GM19452 (cell line): ENCODE measurements around the gene CMYA5.
"Not testable (repeated sequence)": the region's sequence is repeated elsewhere in the genome, so short reads cannot be mapped to it uniquely, and the experiment has no call there.

Experiments
- ATAC-seq: cut with Tn5 transposase; IDR thresholded peaks from one replicate; pipeline ENCODE4 v1.9.1; 2021; ENCODE audit not compliant: unreplicated experiment

Gene CMYA5

DNA sequence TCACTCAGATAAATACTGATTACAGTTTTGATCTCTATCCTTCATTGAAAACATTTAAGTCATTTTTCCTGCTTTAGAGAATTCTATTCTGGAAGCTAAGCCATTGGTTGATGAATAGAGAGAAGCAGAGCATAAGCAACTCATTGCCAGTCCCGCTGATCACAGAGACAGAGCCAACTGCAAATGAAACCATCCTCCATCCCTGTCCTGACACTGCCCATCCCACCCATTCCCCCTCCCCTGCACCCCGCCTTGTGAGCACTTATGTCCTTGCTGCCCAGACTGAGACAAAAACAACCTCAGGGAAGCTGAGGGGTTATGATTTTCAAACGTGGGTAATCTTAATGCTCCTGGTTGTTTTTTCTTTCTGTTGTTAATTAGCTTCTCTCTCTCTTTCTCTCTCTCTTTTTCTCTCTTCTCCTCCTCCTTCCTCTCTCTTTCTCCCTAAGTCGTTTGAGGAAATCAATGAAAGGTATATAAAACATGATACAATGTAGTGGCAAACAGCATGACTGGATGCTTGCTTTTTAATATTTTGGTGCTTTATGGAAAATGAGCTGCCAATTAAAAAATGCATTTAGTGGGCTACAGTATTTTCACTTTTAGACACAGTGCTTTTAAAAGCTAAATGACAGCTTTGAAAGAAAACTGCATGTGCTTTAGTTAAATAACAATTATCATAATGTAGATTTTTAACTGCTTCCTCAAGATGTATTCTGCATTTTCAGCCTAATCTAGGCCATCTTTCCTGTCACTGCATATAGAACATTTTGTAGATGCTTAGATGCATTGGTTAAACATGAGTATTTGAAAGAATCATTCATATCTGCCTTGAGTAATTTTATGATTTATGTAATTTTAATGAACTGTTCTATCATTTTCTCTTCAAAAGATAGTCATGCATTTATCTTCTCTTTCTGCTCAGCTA lies 57.3 kb downstream of the CMYA5 start:
- ATAC-seq: no peak

DNA sequence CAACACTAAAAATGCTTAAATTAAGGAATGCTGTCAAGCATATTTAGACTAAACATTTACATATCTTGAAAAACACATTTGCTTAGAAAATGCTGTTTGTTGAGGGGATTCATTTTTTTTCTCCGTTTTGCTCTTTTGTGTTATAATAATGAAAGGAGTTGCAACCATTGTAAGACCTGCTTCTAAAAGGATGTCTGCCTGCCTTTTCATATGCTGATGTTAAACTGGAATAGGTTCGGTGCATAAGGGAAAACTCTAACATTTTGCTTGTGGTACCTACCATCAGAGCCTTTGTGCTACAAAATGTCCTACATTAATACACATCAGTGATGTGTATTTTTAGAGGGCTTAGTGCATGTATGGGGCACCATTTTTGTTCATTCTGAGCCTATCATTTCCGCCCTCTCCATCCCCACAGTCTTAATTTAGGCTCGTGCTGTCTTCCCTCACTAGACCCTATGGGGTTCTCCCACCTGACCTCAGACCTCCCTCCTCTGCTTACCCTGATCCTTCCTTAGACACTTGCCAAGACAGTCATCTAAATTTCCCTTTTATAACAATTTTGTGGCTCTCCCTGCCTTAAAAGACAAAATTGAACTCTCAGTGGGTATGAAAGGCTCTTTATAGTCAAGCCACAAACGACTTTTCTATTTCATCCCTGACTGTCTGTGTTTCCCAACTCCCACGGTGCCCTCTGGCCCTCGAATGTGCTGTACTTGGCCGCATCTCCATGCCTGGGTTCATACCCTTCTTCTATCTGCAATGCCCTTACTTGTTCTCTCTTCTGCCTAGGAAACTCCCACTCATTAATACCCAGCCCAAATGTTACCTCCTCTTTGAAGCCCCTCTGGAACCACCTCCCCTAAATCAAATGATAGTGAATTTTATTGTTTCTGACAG lies 61.2 kb downstream of the CMYA5 start:
- ATAC-seq: no peak

DNA sequence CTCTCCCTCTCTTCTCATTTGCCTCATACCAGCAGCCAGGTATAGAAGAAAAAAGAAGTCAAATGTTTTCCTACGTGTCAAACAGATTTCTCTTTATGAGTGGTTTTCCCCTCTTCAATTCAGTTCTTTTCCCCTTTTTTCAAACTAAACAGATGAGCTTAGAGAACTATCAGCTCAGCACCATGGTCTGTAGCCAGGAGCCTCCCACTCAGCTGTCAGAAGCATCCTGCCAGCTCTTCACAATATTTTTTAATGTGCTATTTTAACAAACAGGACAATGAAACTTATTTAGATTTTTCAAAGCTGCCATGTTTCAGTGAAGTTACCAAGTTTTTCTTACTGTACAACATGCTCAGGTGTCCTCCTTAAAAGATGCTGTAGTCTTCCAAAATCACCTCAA lies 63.5 kb downstream of the CMYA5 start:
- no peak for ATAC-seq

DNA sequence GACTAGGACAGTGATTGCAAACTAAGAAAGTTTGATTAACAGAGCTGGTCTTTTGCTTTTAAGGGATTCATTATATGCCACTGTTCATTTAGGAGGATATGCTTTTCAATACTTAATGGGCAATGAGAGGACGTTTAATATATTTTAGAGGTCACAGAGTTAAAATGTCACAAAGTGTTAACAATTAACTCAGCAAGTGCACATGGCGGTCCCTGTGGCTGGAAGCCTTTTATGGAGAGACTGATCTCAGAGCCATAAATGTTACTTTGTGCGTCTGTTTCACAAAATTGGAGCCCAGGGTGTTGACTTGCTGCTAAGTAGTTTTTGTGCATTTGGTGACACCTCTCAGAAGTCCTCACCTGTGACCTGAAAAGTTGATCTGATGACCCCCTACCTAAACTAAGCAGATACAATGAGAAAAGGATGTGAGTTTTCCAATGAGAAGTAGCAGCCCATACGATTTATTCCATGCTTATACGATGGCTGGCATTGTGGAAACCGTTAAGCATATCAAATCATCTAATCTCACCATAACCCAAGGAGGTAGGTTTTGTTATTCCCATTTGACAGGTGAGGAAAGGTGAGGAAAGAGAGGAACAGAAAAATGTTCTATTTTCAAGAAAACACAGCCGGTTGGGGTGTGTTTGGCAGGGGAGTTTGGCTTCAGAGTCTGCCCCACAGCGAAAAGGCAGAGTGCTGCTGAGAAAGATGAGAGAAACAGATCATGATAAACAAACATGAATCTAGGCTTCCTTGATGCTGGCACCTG lies 64.4 kb downstream of the CMYA5 start:
- ATAC-seq: no peak

DNA sequence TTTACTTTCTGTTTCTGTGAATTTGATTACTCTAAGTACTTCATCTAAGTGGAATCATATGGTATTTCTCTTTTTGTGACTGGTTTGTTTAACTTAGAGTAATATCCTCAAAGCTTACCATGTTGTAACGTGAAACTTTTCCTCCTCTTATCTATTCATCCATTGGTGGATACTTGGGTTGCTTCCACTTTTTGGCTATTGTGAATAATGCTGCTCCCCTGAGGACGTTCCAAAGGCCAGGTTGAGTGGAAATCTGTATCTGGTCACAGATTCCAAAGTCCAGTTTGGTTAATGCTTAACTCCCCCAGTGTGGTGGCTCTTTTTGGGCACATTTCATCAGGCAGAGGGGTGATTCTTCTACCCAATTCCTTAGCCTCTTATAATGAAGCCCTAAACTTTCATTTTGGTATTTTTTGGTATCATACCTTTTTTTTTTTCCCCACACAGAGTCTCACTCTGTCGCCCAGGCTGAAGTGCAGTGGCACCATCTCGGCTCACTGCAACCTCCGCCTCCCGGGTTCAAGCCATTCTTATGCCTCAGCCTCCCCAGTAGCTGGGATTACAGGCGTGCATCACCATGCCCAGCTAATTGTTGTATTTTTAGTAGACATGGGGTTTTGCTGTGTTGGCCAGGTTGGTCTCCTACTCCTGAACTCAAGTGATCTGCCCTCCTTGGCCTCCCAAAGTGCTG lies 65.4 kb downstream of the CMYA5 start:
- no peak for ATAC-seq

DNA sequence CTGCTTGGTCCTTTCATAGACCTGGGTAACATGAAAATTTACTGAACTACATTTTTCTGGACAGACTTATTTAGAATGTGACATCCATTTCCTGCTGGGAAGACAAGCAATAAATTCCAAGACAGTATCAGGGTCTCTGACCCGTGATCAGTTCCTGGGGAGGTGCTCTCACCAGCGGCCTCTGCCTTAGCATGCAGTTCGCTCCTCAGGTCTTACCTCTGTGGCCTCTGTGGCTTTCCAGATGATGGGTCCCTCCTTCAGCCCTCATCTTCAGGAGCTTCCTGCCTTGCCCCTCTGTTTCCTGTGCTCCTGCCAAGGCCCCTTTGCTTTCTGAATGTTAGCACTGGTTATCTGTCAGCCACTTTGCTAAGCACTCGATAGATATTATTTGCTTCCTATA lies 66.4 kb downstream of the CMYA5 start:
- ATAC-seq: no peak

DNA sequence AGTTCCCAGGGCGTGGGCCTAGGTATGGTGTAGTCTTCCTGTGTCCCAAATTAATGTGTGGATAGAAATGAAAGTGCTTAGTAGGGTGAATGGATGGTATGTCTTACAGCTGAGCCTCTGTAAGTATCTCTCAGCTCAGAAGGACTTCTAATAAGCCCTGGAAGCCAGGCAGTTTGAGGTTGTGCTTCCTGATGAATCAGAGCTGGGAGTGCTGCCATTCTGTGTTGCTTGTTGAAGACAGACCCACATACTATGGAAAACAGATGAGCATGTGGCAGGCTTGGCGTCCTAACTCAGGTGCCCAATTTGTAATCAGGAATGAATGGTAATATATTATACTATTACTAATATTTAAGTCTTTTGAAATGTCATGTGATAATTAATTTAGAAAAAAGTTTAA lies 69.8 kb downstream of the CMYA5 start:
- no peak for ATAC-seq

DNA sequence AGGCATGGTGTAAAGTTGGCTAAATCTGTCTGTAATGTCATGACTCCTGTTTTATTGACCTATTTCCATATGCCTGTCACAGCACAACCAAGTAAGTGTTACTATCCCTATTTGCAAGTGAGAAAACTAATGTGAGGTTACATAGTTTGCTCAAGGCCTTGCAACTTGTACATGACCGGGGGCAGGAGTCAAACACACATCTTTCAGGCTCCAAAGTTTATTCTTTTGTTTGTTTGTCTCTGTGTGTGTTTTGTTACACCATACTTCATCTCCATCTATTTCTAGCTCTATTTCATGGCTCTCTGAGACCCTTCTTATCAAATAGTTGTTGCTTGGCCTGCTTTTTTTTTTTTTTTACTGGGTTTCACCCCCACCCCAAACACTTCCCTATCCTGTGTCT lies 70.2 kb downstream of the CMYA5 start:
- ATAC-seq: no peak

DNA sequence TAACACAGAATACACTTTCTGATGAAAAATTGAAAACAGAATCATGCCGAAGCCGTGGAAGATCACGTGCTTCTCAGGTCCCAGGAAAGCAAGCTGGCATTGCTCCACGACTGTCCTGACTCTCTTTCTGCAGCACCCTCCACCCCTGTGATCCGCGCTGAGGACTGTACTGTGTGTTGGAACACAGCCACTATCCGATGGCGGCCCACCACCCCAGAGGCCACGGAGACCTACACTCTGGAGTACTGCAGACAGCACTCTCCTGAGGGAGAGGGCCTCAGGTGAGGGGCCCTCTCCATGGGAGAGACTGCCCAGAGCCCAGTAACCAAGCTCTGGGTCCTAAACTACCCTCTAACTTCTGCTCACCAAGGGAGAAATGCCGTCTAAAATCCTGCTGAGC lies 73.3 kb downstream of the CMYA5 start:
- ATAC-seq: no peak

DNA sequence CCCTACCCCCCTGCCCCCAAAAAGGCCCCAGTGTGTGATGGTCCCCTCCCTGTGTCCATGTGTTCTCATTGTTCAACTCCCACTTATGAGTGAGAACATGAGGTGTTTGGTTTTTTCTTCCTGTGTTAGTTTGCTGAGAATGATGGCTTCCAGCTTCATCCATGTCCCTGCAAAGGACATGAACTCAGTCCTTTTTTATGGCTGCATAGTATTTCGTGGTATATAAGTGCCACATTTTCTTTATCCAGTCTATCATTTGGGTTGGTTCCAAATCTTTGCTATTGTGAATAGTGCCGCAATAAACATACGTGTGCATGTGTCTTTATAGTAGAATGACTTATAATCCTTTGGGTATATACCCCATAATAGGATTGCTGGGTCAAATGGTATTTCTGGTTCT lies 74.5 kb downstream of the CMYA5 start:
- not testable (repeated sequence) for ATAC-seq

DNA sequence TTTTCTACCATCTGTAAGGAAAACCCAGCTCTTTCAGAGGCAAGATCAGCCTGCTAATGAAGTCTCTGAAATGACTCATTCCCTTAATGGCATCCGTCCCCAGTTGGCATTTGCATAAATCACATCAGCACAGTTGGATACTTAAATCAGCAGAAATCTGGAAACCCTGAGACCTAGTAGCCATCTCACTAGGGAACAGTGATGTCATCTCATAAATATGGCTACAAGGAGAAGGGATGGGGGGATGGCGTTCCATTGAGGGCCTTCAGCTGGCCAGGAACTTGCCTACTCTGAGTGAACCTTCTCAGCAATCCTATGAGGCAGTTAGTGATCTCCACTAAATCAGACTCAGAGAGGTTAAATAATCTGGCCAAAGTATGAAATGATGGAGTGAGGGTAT lies 81.8 kb downstream of the CMYA5 start:
- ATAC-seq: no peak

DNA sequence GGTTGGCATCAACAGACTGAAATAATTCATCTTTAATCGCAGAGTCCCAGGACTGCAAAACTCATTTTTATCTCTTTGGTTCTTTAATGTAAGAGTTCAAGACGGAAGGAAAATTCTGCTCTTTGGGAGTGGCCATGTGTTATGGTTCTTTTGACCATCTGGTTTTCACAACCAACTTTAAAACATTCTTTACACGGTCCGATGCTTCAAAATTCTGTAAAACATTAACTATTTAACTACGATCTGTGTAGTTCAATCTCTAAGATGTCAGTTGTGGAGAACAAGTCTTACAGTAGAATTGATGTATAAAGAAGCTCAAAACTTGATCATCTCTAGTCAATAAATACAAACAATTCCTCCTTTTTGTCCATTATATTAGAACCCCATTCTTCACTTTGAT lies 83.0 kb downstream of the CMYA5 start:
- no peak for ATAC-seq

DNA sequence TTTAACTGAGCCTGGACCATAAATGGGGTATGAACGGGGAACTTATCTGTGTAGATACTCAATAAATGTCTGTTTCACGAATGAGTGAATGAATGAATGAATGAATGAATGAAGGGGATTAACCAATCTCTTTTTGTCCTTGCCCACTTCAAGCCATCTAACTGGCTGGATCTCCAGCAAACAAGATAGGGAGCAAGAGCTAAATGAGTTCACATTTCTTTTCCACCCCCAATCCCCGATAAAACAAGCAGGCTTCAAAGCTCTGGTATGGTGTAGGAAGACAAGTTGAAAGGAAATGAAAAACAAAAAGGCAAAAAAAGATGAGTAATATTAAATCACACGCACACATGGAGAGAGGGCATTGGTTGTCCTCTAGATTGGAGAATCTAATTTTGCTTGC lies 84.0 kb downstream of the CMYA5 start:
- no peak for ATAC-seq

DNA sequence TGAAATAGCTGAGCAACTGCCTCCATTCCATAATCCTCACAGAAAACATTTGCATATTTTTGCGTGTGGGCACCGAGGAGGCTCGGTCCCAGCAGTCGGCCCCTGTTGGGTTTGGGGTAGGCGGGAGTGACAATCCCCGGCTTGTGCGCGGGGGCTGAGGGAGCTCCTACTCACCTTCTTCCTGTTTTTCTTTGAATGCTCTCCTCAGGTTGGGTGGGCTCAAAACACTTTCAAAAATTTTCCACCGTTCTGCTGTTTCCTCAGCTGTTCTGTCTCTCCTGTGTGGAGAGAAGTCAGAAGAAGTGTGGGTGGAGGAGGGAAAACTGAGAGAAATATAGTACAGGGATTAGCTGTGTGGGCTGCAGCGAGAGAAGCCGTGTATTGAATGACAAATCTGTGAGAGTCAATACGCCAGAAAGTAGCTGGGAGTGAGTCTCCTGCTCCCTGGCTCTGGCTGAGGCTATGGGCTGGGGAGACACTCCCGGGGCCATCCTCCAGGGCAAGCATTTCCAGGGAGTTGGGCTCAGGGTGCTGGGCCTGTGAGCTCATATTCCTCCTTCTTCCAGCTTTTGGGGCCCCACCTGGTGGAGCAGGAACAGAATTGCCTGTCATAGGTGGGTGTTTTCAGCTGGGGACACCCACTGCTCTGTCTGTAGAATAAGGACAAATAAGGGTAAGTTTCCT lies 84.7 kb downstream of the CMYA5 start:
- no peak for ATAC-seq

DNA sequence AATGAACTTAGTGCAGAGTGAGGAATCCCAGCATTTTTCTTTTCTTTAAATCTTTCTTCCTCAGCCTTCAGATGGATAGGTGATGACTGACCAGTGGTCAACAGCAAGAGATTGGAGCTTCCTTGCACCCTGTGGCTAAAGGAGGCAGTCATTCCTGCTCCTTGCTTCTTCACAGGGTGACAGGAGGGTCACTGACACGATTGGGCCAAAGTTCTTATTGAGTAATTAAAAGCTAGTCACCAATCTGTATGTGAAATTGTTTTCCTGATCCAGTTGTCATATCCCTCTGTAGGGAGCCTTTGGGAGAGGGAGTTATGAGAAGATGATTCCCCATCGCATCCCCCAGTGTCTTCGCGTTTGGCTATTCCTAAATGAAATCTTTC lies 85.2 kb downstream of the CMYA5 start:
- ATAC-seq: no peak

DNA sequence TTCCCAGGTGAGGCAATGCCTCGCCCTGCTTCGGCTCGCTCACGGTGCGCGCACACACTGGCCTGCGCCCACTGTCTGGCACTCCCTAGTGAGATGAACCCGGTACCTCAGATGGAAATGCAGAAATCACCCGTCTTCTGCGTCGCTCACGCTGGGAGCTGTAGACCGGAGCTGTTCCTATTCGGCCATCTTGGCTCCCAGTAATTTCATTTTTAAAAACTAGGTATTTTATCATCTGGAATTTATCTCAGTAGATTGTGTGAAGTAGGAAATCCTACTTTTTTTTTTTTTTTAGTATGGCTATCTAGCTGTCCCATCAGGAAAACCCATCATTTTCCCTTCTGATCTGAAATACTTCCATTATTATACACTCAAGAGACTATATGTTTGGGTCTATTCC lies 95.1 kb downstream of the CMYA5 start:
- ATAC-seq: not testable (repeated sequence)

DNA sequence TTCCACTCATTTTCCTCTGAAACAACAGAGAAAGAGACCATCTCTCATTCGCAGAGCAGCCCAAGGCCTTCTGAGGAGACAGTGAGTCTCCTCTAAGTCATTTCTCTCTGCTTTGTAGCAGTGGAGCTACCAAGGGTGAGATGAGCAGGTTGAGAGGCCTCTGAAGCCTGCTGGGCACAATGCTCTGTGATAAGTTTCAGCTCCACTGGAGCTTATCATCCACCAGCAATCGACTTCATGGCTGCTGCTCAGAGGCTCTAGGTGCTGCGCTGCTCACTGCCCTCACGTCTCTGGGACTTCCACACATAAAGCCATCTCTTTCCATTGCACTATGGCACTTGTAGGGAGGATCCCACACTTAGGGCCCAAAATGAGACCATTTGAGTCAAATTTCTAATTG lies 96.3 kb downstream of the CMYA5 start:
- ATAC-seq: no peak

DNA sequence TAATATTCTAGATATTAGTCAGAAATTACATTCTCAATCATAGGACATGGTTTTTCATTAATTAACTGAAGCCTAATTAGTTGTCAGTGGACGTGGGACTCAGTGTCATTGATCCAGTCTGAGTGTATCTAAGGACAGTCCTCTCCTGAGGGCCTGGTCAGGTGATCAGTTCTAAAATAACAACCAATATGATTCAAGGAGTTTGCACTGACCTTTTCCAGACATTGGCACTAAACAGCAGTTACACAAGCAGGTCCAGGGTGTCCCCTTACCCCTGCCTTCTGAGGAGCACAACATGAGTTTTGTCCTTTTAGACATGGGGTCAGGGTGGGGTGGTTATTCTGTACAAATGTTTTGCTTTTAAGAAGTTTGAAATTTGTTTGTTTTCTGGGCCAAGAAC lies 97.8 kb downstream of the CMYA5 start:
- no peak for ATAC-seq

DNA sequence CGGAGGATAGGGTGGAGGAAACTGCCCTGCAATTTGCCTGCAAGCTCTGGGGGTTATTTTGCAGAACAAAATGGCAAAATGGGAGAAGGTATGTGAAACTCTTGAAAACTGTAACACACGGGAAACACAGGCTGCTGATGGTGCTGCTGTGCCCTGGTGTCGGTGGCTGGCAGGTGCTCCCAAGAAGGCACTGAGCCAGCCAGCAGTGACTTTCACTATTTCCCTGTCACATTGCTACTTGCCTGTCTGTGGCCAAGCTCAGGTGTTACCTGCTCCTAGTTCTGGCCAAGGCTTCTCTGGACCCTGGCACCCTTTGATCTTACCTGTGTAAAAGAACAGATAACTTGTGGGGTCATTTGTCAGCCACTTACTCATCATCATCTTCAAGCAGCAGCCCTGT lies 102.2 kb downstream of the CMYA5 start:
- ATAC-seq: no peak

DNA sequence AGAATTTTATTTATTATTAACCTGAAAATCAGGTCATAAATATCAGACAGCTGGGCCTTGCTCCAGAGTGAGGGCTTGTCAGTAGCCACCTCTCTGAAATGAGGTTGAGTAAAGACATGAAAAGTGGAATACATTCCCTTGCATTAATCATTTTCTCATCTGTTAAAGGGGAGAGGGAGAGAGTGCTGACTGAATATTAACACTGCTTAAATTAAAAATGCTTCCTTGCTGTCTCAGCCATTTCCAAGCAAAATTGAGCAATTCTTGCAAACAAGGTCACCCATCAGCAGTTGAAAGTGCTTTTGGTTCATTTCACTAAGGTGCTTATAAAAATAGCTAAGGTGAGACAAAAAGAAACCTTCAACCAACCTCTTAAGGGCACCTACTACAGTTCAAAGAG lies 102.8 kb downstream of the CMYA5 start:
- ATAC-seq: no peak
